Stomach (tissue), 4 donors: Measurements from ENCODE around the gene SIRPD.
"Not testable (repeated sequence)": the region's sequence is repeated elsewhere in the genome, so short reads cannot be mapped to it uniquely, and the experiment has no call there.

ENCODE experiments used
- CTCF ChIP-seq, 7 experiments: fragments of 450-650 bp in 4 of 7; fragments of 200-600 bp in 3 of 7; sonication (generic) in 3 of 7; IDR thresholded peaks; one replicate each; pipeline ENCODE4 v1.5.1; 2016 to 2019; ENCODE audit warnings: antibody characterized with exemption in 7 of 7, control low read depth in 2 of 7, mild to moderate bottlenecking in 1 of 7
- EP300 ChIP-seq: sonication (generic); formaldehyde crosslinking; IDR thresholded peaks from one replicate; pipeline ENCODE4 v1.6.1; 2017; ENCODE audit warnings: antibody characterized with exemption
- POLR2A ChIP-seq, 4 donors: fragments of 450-650 bp; IDR thresholded peaks; one replicate each; pipeline ENCODE4 v1.6.1; 2016; ENCODE audit warnings: antibody characterized with exemption in 4 of 4, control low read depth in 2 of 4, mild to moderate bottlenecking in 1 of 4, moderate library complexity in 1 of 4
- POLR2AphosphoS5 ChIP-seq, 3 donors: sonication (generic); formaldehyde crosslinking; IDR thresholded peaks; one replicate each; pipeline ENCODE4 v1.6.1; 2016; ENCODE audit warnings: antibody characterized with exemption in 3 of 3

GRCh38 chr20:1571583-1571982, 14.1 kb upstream of the SIRPD start:
- TF ChIP-seq CTCF (IDR thresholded peaks at IDR 0.05); POLR2AphosphoS5 (IDR thresholded peaks at IDR 0.05); EP300; POLR2A (IDR thresholded peaks at IDR 0.05): not testable (repeated sequence)
